Measurements from ENCODE around the gene PLA2R1.

Gene PLA2R1

GRCh38 chr2:159926695-159927094, 135.7 kb downstream of the PLA2R1 start:
- H3K4me1 ChIP-seq (ENCODE audit: control insufficient read depth, insufficient read depth, low read length) = peaks cover 5% of the 10 kb centered on the region; the same call in 1 of the 2 replicates
- H3K4me3 ChIP-seq (ENCODE audit: low read depth, low read length) = no peak overlapping the region
- no peaks in the 10 kb centered on the region for H3K36me3 ChIP-seq (ENCODE audit: control insufficient read depth, insufficient read depth, low read length)
- no peaks in the 10 kb centered on the region for H3K27me3 ChIP-seq (ENCODE audit: control insufficient read depth, insufficient read depth, low read length)
- H3K9ac ChIP-seq (ENCODE audit: low read length) = no peak overlapping the region
- H3K9me3 ChIP-seq (ENCODE audit: control insufficient read depth, insufficient read depth, low read depth, low read length) = no peaks in the 10 kb centered on the region
- no peak overlapping the region for H3K27ac ChIP-seq (ENCODE audit: low read depth, low read length)

GRCh38 chr2:159925975-159926374, 136.4 kb downstream of the PLA2R1 start:
- Histone ChIP-seq H3K36me3 (ENCODE audit: control insufficient read depth, insufficient read depth, low read length) (no peaks in the 10 kb centered on the region), H3K27ac (ENCODE audit: low read depth, low read length) (no peak overlapping the region), H3K4me1 (ENCODE audit: control insufficient read depth, insufficient read depth, low read length) (peaks cover 5% of the 10 kb centered on the region; the same call in 1 of the 2 replicates), H3K4me3 (ENCODE audit: low read depth, low read length) (no peak overlapping the region), H3K9me3 (ENCODE audit: control insufficient read depth, insufficient read depth, low read depth, low read length) (no peaks in the 10 kb centered on the region), H3K9ac (ENCODE audit: low read length) (no peak overlapping the region), H3K27me3 (ENCODE audit: control insufficient read depth, insufficient read depth, low read length) (no peaks in the 10 kb centered on the region)

GRCh38 chr2:159922563-159922962, 139.9 kb downstream of the PLA2R1 start:
- H3K9me3 ChIP-seq (ENCODE audit: control insufficient read depth, insufficient read depth, low read depth, low read length) = no peaks in the 10 kb centered on the region
- no peak overlapping the region for H3K4me3 ChIP-seq (ENCODE audit: low read depth, low read length)
- no peak overlapping the region for H3K9ac ChIP-seq (ENCODE audit: low read length)
- H3K4me1 ChIP-seq (ENCODE audit: control insufficient read depth, insufficient read depth, low read length) = peaks cover 5% of the 10 kb centered on the region; the same call in 1 of the 2 replicates
- H3K27ac ChIP-seq (ENCODE audit: low read depth, low read length) = no peak overlapping the region
- H3K27me3 ChIP-seq (ENCODE audit: control insufficient read depth, insufficient read depth, low read length) = 0 out of 2 replicates have a peak, but pooled peaks cover 2% of the 10 kb centered on the region
- no peaks in the 10 kb centered on the region for H3K36me3 ChIP-seq (ENCODE audit: control insufficient read depth, insufficient read depth, low read length)

GRCh38 chr2:159921752-159922404, 140.5 kb downstream of the PLA2R1 start:
- Histone ChIP-seq H3K9ac (ENCODE audit: low read length) (no peak overlapping the region), H3K27ac (ENCODE audit: low read depth, low read length) (no peak overlapping the region), H3K27me3 (ENCODE audit: control insufficient read depth, insufficient read depth, low read length) (0 out of 2 replicates have a peak, but pooled peaks cover 2% of the 10 kb centered on the region), H3K36me3 (ENCODE audit: control insufficient read depth, insufficient read depth, low read length) (no peaks in the 10 kb centered on the region), H3K4me3 (ENCODE audit: low read depth, low read length) (peak overlapping the region; percentile 32), H3K4me1 (ENCODE audit: control insufficient read depth, insufficient read depth, low read length) (peaks cover 2% of the 10 kb centered on the region; the same call in 1 of the 2 replicates), H3K9me3 (ENCODE audit: control insufficient read depth, insufficient read depth, low read depth, low read length) (no peaks in the 10 kb centered on the region)

GRCh38 chr2:159916511-159916910, 145.9 kb downstream of the PLA2R1 start:
- H3K27ac ChIP-seq (ENCODE audit: low read depth, low read length) = no peak overlapping the region
- H3K9ac ChIP-seq (ENCODE audit: low read length) = no peak overlapping the region
- 0 out of 2 replicates have a peak, but pooled peaks cover 2% of the 10 kb centered on the region for H3K27me3 ChIP-seq (ENCODE audit: control insufficient read depth, insufficient read depth, low read length)
- no peaks in the 10 kb centered on the region for H3K4me1 ChIP-seq (ENCODE audit: control insufficient read depth, insufficient read depth, low read length)
- no peaks in the 10 kb centered on the region for H3K9me3 ChIP-seq (ENCODE audit: control insufficient read depth, insufficient read depth, low read depth, low read length)
- H3K4me3 ChIP-seq (ENCODE audit: low read depth, low read length) = no peak overlapping the region
- H3K36me3 ChIP-seq (ENCODE audit: control insufficient read depth, insufficient read depth, low read length) = no peaks in the 10 kb centered on the region

GRCh38 chr2:159913900-159914299, 148.5 kb downstream of the PLA2R1 start:
- Histone ChIP-seq H3K27me3 (ENCODE audit: control insufficient read depth, insufficient read depth, low read length) (no peaks in the 10 kb centered on the region), H3K9me3 (ENCODE audit: control insufficient read depth, insufficient read depth, low read depth, low read length) (no peaks in the 10 kb centered on the region), H3K27ac (ENCODE audit: low read depth, low read length) (no peak overlapping the region), H3K4me3 (ENCODE audit: low read depth, low read length) (no peak overlapping the region), H3K4me1 (ENCODE audit: control insufficient read depth, insufficient read depth, low read length) (no peaks in the 10 kb centered on the region), H3K36me3 (ENCODE audit: control insufficient read depth, insufficient read depth, low read length) (no peaks in the 10 kb centered on the region), H3K9ac (ENCODE audit: low read length) (no peak overlapping the region)

GRCh38 chr2:159912580-159912979, 149.8 kb downstream of the PLA2R1 start:
- Histone ChIP-seq H3K9ac (ENCODE audit: low read length) (no peak overlapping the region), H3K27me3 (ENCODE audit: control insufficient read depth, insufficient read depth, low read length) (no peaks in the 10 kb centered on the region), H3K36me3 (ENCODE audit: control insufficient read depth, insufficient read depth, low read length) (no peaks in the 10 kb centered on the region), H3K9me3 (ENCODE audit: control insufficient read depth, insufficient read depth, low read depth, low read length) (no peaks in the 10 kb centered on the region), H3K27ac (ENCODE audit: low read depth, low read length) (no peak overlapping the region), H3K4me1 (ENCODE audit: control insufficient read depth, insufficient read depth, low read length) (no peaks in the 10 kb centered on the region), H3K4me3 (ENCODE audit: low read depth, low read length) (no peak overlapping the region)

GRCh38 chr2:159910951-159911350, 151.5 kb downstream of the PLA2R1 start:
- Histone ChIP-seq H3K36me3 (ENCODE audit: control insufficient read depth, insufficient read depth, low read length) (no peaks in the 10 kb centered on the region), H3K27me3 (ENCODE audit: control insufficient read depth, insufficient read depth, low read length) (no peaks in the 10 kb centered on the region), H3K4me1 (ENCODE audit: control insufficient read depth, insufficient read depth, low read length) (no peaks in the 10 kb centered on the region), H3K27ac (ENCODE audit: low read depth, low read length) (no peak overlapping the region), H3K9ac (ENCODE audit: low read length) (no peak overlapping the region), H3K4me3 (ENCODE audit: low read depth, low read length) (no peak overlapping the region), H3K9me3 (ENCODE audit: control insufficient read depth, insufficient read depth, low read depth, low read length) (no peaks in the 10 kb centered on the region)

- Histone ChIP-seq H3K27me3 (ENCODE audit: control insufficient read depth, insufficient read depth, low read length) (peaks cover 22% of the 10 kb centered on the region), H3K9ac (ENCODE audit: low read length) (no peak overlapping the region), H3K9me3 (ENCODE audit: control insufficient read depth, insufficient read depth, low read depth, low read length) (no peaks in the 10 kb centered on the region), H3K27ac (ENCODE audit: low read depth, low read length) (no peak overlapping the region), H3K4me3 (ENCODE audit: low read depth, low read length) (no peak overlapping the region), H3K36me3 (ENCODE audit: control insufficient read depth, insufficient read depth, low read length) (no peaks in the 10 kb centered on the region), H3K4me1 (ENCODE audit: control insufficient read depth, insufficient read depth, low read length) (0 out of 2 replicates have a peak, but pooled peaks cover 2% of the 10 kb centered on the region)
These were observed 153.8 kb downstream of the PLA2R1 start for GRCh38 chr2:159908623-159909022.

GRCh38 chr2:159907909-159908308, 154.5 kb downstream of the PLA2R1 start:
- Histone ChIP-seq H3K4me3 (ENCODE audit: low read depth, low read length) (no peak overlapping the region), H3K9ac (ENCODE audit: low read length) (no peak overlapping the region), H3K36me3 (ENCODE audit: control insufficient read depth, insufficient read depth, low read length) (no peaks in the 10 kb centered on the region), H3K9me3 (ENCODE audit: control insufficient read depth, insufficient read depth, low read depth, low read length) (no peaks in the 10 kb centered on the region), H3K27me3 (ENCODE audit: control insufficient read depth, insufficient read depth, low read length) (peaks cover 29% of the 10 kb centered on the region), H3K27ac (ENCODE audit: low read depth, low read length) (no peak overlapping the region), H3K4me1 (ENCODE audit: control insufficient read depth, insufficient read depth, low read length) (0 out of 2 replicates have a peak, but pooled peaks cover 3% of the 10 kb centered on the region)

GRCh38 chr2:159905926-159906714, 156.3 kb downstream of the PLA2R1 start:
- Histone ChIP-seq H3K9me3 (ENCODE audit: control insufficient read depth, insufficient read depth, low read depth, low read length) (no peaks in the 10 kb centered on the region), H3K27ac (ENCODE audit: low read depth, low read length) (no peak overlapping the region), H3K4me3 (ENCODE audit: low read depth, low read length) (no peak overlapping the region), H3K9ac (ENCODE audit: low read length) (no peak overlapping the region), H3K4me1 (ENCODE audit: control insufficient read depth, insufficient read depth, low read length) (0 out of 2 replicates have a peak, but pooled peaks cover 3% of the 10 kb centered on the region), H3K36me3 (ENCODE audit: control insufficient read depth, insufficient read depth, low read length) (no peaks in the 10 kb centered on the region), H3K27me3 (ENCODE audit: control insufficient read depth, insufficient read depth, low read length) (peaks cover 36% of the 10 kb centered on the region)

Data from HUES6 (cell line).